Fibroblast of skin of right quadriceps (primary cell): ENCODE measurements around the gene RAI1.
A peak's percentile ranks its signal among the peaks of the same experiment; 100 is the strongest.

ENCODE experiments used
- DNase-seq: peaks from one replicate; pipeline ENCODE4 v3.0.0-alpha.2; 2013

The RAI1 gene

DNA sequence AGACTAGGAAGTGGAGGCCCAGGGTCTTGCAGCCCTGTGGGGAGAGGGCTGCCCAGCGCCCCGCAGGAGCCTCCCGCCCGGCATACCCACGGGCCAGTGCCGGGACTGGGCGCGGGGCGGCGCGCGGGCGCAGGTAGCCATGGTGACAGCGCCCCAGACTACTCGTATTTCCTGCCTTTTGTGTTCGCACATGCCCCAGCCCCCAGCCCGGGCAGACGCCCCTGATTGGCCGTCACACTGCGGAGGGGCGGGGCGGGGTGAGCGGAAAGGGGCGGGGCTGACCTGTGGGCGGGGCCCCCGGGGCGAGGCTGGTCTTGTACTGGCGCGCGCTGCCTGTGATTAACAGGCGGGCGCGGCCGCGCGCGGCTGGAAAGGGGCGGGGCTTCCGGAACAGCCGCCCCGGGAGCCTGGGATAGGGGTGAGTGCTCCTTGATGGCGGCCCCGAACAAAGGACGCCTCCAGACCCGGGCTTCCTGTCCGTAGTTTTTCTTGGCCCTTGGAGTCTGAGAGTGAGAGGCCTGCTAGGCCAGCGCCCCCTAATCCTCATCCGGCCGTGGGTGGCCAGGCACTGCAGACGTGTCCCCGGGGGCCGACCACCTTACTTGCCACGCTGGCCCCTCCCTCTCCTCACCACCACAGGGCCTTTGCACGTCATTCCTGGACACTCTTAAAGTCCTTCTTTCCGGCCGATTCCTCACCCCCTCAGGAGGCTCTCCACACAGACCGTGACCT, 71.0 kb downstream of the RAI1 start:
- peak; percentile 96 for DNase-seq

DNA sequence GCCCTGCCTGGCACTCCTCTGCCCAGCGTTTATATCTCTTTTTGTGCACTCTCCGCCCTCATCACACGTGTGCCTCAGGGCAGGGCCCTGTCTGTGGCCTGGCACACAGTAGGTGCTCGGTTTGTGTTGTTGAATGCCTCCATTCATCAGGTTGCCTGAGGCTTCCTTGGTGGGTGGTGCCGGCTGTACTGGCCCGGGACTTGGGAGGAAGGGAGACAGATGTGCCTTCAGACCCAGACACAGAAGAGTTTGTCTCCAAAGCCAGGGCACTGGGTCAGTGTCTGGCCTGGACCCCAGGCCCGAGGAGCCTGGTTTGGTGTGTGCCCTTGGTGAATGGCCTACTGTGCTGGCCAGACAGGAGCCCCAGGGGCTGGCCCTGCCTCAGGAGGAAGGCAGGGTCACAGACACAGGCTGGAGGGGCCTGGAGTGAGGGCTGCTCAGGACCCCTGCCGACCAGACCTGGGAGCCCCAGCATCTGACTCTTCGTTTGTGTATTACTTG, 71.6 kb downstream of the RAI1 start:
- no peak for DNase-seq

DNA sequence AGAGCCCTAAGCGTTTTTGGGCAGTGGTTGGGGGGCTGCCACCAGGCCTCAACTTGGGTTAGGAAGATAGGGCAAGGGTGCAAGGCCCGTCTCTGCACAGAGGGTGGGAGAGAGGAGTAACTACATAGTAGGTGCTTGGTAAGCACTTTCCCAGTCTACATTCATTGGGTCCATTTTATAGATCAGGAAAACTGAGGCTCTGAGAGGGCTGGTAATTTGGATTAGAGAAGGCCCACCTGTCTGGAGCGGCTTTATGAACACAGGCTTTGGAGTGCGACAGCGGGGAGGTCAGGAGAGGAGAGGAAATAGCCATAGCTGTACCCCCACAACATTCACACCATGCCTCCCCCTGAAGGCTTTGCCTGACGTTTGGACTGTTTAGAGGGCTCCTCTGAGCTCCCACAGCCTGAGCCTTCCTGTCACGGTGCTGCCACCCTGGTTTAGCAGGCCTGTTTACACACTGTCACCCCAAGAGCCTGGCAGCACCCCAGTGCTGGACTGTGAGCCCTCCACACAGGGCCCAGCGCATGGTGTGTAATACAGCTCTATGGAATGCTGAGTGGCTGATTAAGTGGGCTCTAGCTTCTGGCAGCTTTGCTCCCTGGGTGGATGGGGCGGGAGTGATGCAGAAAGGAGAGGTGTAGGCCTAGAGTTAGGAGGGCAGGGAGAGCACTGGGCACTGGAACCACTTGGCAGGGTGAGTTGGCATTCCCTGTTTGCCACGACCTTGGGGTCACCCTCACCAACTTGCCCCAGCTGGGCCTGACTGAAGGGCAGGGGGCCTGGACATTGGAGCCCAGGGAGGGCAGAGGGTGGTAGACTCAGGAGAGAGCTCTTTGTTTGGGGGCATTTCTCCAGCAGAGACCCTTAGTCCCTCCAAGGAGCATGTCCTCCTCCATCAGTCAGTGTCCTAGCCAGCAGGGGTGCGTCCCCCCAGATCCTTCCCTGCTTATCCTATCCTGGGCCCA, 73.7 kb downstream of the RAI1 start:
- DNase-seq, result no peak

DNA sequence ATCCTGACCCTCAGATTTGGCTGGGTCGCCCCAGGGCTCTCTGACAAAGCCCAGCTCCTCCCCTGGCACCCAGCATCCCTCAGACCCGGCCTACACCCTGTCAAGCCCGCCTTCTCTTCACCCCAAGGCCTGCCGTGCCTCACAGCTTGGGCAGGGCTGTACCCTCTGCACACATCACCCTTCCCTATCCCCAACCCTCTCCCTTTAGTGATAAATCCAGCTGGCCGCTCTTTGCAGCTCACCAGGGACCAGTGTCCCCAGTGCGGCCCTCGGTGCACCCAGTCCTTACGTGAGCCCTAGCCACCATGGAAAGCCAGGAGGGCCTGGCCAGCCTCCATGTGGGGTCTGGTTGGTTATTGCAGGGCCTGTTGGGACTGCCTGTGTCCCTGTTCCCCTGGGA, 74.5 kb downstream of the RAI1 start:
- DNase-seq, result no peak

DNA sequence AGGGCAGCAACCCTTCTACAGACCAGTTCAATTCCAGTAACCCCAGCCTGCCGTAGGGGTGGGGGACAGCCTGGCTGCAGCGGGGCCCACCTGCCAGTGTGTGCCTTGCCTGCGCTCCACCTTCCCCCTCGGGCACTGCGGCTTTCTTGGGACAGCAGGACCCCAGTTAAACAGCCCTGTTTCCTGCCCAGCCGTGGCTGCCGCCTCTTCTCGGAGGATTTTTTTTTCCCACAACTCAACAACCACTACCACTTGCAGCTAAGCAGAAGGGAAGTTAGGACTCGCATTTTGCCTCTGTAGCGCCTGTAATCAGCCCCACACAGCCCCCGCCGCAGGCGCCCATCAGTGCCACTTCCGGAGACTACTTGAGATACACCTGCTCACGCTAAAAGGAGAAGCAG, 76.1 kb downstream of the RAI1 start:
- no peak for DNase-seq

DNA sequence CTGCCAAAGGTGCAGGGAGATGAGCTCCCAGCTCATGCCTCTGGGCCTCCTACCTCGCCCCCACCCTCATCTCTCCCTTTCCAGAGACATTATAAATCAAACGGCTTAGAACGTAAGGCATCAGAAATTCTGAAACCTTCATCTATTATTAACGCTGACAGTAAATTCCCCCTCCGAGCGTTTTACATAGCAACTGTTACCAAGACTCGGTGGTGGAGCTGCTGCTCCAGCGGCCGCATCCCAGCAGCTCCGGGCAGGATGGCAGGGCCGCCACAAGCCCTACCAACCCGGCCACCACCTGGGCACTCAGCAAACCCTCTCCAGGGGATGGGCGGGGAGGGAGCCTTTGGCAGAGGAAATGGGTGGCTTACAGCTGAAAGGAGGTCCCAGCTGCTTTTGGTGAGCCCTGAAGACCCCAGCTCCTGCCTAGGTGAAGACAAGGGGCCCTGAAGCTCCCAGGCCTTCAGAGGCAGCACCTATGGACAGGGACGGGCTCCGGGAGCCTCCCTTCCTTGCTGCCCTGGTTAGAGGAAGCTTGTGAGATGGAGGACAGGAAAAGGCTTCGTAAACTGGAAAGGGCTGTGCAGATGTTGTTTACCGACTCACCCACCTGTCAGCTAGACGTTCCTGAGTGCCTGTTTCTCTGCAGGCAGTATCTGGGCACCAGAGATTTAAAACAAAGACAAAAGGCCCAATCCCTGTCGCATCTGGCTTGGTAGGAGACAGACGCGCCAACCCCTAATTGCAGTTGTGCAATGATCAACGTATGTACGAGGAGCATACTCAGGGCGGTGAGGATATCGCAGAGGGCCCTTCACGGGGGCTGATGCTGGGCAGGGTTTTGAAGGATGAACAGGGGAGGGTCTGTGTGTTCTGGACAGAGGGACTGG, 76.9 kb downstream of the RAI1 start:
- DNase-seq, result no peak

DNA sequence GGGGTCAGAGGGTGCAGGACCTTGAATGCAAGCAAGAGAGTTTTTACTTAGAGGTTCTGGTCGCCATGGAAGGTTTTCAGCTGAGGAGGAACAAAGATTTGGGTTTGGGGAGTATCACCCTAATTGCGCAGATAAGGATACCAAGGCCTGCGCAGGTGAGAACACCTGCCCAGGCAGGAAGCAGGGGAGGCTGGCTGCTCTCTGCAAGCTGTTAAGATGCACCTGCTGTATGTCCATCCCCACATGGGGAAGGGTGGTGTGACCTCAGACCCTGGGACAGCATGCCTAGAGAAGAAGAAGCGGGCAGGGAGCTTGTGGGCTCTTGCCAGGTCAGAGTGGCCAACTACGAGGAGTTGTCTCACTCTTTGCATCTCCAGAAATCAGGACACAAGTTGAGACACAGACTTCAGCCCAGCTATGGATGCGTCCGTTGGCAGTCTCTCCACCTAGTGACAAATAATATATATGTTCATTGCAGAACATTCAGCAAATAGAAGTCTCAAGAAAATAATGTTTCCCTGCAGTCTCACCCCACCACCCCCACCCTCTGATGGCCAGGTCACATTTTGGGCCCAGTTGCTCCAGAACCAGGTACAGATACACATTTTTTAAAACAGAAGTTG, 77.8 kb downstream of the RAI1 start:
- DNase-seq, result no peak

DNA sequence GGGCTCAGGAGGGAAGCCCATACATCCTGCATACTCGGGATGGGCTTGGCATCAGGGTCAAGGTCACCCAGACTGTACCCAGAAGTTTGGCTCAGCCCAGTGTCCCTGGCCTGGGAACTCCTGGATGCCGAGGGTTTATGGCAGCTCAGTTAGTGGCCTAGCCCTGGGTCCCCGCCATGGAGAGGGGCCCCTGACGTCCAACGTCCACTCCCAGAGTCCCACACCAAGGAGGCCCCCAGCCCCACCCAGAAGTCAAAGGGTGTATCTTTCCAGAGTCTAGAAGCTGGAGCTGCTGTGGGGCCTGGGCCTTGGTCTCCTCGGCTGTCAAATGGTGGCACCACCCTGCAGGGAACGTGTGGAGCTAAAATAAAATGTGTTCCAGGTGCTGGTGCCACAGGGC, 79.1 kb downstream of the RAI1 start:
- no peak for DNase-seq

DNA sequence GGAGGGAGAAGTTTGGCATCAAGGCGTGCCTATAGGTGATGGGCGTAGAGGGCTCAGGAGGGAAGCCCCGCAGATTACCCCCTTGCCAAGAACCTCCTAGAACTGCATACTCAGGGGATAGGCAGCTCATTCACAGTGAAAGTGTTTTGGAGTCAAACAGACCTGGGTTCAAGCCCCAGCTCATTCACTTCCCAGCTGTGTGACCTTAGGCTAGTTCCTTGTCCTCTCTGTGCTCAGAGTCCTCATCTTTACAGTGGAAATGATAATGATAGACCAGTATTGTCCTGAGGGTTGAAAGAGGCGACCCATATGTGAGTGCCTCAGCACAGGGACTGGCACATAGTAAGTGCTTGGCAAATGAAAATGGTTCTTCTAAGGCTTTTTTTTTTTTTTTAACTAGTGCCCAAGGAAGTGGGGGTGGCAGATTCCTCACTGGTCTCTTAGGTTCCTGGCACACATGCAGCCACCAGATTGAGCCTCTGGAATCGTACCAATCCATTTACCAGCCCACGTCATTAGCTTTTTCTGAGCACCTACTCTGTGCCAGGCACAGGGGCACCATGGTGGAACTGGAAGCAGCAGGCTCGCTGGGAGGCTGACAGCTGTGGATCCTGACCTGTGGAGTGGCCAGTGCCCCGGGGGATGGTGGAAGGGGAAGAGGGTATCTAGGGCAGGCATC, 79.8 kb downstream of the RAI1 start:
- DNase-seq, result no peak

DNA sequence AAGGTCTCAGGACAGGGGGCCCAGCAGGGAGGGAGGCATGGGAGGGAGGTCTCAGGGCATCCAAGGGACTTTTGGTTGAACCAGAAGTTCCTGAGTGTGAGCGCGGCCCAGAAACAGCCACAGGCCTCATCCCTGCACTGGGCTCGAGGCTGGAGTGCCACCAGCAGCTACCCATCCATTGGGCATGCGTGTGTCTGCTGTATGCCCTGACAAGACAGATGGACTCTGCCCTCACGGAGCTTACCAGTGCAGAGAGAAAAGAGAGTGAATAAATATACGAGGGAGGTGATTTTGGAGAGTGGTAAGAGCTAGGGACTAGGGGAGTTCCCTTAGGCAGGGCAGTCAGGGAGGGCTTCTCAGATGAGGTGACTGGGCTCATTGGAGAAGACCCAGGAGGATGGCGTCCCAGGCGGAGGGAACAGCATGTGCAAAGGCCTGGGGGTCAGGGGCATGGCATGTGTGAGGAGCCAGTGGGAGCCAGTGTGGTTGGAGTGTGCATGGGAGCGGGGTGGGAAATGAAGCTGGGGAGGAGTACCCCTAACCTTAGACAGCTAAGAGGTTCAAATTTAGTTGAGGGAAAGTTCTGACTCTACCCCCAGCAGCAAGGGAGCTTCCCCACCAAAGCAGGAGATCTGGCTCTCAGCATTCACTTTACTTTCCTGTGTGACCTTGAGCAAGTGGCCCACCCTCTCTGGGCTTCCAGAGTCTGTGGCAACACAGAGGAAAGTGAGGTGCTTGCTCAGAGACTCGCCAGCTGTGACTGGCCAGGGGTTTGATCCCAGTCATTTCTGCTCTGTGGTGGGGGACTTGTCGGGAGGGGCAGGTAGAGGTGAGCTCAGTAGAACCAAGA, 80.9 kb downstream of the RAI1 start:
- no peak for DNase-seq

DNA sequence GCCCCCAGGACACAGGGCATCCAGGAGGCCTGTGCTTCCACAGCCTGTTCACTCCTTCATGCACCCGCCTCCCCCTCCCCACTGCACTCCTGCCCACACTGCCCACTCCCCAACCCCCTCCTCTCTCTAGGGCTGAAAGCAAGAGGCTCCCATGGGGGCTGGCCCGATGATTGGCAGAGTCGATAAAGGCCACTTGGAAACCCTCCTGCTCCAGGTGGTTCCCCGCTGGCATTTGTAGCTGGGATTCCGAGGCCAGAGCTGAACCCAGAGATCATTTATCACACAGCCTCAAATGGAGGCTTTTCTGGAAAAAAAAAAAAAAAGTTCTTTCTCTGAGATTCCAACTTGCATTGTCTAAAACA, 81.5 kb downstream of the RAI1 start:
- no peak for DNase-seq

DNA sequence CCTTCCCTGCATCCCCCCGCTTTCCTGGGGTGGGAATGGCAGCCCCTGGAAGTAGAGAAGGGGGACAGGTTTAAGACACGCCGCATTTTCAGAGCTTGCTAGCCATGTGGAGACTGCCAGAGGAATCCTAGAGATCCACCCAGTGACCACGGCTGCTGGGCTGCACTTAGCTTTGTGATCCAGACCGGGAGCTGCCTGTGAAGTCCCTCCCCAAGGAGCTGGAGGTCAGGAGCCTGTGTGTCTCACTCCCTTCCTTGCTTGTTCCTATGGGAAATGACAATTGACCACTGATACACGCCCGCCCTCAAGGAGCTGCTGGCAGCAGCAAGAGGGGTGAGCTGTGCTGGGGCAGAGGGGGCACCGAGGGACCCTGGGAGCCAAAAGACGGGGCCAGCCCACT, 81.9 kb downstream of the RAI1 start:
- DNase-seq, result no peak

DNA sequence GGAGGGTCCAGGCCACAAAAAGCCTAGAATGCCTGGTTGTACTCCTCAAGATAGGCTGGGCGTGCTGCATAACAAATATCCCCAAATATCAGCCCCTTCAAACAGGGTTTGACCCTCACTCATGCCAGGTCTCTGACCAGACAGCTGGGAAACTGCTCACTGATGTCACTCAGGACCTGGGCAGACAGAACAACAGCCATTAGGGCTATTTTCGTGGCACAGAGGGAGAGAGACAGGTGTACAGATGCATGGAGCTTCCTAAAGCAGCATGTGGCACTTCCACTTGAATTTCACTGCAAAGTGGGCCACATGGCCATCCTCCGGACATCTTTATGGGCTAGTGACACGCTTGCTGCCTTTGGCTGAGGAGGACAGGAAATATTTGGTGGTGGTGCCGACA, 82.5 kb downstream of the RAI1 start:
- DNase-seq, result no peak

DNA sequence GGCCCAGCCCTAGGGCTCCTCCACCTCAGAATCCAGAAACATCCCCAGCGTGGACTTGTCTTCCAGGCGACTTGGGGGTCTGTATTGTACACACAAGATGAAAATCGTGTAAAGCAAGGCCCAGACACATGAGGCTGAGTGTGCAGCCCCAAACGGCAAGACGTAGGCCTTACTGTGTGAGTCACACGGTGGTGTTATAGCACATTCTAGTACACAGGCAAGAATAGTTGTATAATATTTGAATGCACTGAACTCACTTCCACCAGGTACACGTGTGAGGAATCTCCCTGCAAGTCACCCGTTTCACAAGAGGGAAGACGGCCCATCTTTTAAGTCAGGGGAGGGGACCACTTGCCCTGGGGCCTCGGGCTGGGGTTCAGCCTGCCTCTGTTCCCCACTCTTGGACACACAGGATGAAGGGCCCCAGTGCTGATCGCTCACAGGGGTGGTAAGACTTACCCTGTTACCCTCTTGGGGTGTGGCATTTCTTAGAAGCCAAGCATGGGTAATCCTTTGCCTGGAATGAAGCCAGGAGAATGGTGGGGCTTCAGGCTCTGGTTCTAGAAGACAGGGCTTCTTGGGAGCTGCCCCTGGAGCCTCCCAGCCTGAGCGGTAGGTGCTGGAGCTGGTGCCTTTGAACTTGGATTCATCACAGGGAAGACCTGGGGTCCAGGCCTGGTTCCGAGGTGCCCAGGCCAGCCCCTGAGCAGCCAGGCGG, 84.3 kb downstream of the RAI1 start:
- DNase-seq, result no peak

DNA sequence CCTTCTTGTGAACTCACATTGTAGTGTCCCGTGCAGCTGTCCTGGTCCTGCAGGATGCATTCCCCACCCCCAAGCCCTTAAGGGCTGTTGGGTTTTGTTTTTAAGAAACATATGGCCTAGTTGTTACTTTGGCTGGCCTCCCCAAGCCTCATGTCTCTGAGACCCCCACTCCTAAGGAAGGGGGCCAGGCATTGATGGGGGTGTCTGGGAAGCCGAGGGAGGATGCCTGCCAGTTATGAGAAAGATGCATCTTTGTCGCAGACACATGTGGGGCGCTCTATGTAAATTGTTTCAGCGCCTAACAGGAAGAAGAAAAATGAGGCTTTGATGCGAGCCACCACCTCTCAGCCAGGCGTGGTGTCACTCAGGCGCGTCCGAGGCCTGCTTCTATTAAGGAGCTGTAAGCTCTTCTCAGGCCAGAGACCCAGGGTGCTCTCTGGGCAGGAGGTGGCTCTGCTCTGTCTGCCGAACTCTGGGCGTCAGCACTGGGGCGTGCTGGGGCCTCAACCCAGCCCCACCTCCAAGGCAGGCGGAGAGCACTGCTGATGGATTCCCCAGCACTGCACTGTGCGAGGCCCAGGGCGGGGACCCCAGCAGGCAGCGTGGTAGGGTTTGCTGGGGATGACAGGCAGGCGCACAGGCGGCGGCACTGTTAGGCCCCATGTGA, 85.0 kb downstream of the RAI1 start:
- DNase-seq, result no peak

DNA sequence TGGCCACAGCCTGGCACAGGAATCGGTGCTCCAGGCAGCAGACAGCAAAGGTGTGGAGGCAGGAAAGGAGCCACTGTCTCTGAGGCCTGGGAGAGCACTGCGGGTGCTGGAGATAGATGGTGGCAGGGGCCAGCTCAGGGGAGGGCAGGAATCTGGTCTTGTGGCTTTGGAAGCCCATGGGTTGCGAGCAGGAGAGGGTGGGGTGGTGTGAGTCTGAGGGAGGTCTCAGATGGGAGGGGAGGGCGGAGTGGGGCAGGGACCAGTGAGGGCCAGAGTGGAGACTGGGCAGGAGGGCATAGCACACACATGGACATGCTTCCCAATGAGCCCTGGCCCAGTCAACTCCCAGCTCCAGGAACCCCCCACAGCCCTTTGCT, 85.5 kb downstream of the RAI1 start:
- no peak for DNase-seq

DNA sequence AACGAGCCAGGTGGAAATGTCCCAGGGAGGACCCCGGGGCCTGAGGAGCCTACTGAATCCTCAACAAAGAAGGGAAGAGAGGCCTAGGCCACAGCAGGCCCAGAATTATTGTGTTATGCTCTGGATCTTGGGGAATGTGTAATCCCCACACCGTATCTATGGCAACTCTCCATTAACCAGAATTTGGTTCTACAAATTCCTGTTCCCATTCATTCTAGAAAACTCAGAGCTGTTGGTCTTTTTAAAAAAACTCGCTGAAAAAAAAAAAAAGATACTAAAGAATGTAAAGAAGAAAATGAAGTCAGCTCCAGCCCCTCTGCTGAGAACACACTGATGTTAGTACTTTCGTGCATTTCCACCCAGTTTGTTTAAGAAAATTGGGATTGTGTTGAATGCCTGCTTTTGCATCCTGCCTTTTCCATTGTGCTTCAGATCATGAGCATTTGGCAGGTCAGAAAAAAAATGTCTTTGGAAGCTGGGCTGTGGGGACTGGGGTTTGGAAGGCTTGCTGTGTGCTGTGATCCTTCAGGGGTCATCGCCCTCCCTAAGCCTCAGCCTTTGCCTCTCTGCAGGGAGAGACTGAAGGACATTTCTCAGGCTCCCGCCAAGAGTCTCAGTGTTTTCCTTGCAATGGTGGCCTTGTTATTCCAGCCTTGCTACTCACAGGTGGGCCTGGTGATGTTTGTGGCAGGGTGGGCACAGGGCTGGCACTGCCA, 86.1 kb downstream of the RAI1 start:
- no peak for DNase-seq

DNA sequence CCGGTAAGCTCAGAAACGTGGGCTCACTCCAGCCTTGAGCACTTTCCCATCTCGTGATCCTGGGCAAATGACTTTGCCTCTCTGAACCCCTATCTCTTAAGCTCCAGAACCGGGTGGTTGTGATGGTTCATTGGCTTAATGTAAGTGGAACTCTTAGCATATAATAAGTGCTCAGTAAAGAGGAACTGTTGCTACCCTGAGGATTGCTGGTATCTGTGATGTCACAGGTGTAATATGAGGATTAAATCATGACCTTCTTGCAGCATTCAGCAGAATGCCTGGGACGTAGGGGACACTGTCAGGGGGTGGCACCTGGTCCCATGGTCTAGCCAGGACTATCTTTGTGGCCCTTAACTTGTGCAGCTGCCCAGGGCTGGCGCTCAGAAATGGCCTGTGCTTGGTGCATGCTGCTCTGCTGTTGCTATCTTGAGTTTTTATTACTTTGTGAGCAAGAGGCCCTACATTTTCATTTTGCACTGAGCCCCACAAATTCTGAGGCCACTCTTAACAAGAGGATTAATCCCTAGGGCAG, 86.7 kb downstream of the RAI1 start:
- DNase-seq, result no peak
